Measurements from ENCODE around the gene KIAA2012. TPM values are rescaled to one million over a fixed set of nuclear protein-coding genes. Genes with fewer than 3 reads are reported as not detected.
A peak's percentile ranks its signal among the peaks of the same experiment; 100 is the strongest.

The KIAA2012 gene
- total and polyA plus RNA-seq, 5 donors from 2014 or later, result not detected

DNA sequence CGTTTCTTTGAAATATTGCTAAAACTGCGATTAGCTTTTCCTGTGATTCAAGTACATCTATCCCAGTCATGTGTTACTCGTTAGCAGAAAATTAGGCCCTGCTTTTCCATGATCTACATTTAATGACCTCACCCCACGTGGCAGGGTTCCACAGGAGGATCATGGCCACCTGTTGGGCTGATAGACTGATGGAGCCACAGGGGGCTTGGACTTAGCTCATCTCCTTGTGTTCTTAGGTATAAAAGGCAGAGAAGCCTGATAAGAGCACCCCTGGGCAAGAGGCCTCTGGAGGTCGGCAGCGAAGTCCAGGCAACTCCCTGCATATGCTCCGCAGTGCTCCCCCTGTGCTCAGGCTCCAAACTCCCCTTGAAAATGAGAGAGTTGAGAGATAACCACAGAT, 26.5 kb upstream of the KIAA2012 start:
- no peaks in the 10 kb centered on the region for H3K36me3 ChIP-seq (ENCODE audit: control insufficient read depth, insufficient read depth, low read length)
- Mint-ChIP-seq H3K4me1 (peaks cover 0 to 2% (median 0%) of the 10 kb centered on the region in 4 donors), H3K27ac (no peak overlapping the region), H3K36me3 (no peaks in the 10 kb centered on the region), H3K27me3 (peaks cover 55% of the 10 kb centered on the region), H3K9me3 (no peaks in the 10 kb centered on the region), H3K4me3 (no peak overlapping the region)
- peaks cover 21% of the 10 kb centered on the region for H3K27me3 ChIP-seq (ENCODE audit: control insufficient read depth, insufficient read depth, low read length)
- no peak overlapping the region for H3K4me3 ChIP-seq (ENCODE audit: low read depth, low read length)
- no peak overlapping the region for H3K27ac ChIP-seq (ENCODE audit: insufficient read depth, low read length, poor library complexity, severe bottlenecking)
- DNase-seq (no peak), ATAC-seq (ENCODE audit: low read depth in 2 of 2) (no peak)
- H3K4me1 ChIP-seq (ENCODE audit: control insufficient read depth, insufficient read depth, low read length, poor library complexity, severe bottlenecking), result no peaks in the 10 kb centered on the region
- H3K9me3 ChIP-seq (ENCODE audit: control insufficient read depth in 2 of 2, low read length in 2 of 2), result no peaks in the 10 kb centered on the region

DNA sequence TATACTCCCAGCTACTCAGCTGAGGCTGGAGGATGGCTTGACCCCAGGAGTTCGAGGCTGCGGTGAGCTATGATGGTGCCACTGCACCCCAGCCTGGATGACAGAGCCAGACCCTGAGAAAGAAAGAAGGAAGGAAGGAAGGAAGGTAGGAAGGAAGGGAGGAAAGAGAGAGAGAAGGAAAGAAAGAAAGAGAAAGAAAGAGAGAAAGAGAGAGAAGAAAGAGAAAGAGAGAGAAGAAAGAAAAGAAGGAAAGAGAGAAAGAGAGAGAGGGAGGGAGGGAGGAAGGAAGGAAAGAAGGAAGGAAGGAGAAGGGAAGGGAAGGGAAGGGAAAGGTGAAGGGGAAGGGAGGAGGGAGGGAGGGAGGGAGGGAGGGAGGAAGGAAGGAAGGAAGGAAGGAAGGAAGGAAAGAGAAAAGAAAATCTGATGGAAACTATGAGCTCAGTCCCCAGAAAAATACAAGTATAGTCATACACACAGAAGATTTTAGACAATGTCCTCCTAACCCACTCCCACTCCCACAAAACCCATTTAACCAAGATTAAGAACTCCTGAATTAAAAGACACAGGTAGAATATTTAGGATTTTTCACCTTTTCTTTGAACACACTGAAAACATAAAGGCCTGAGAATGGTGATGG, 23.8 kb upstream of the KIAA2012 start:
- H3K27me3 Mint-ChIP-seq, result peaks cover 37% of the 10 kb centered on the region
- DNase-seq (no peak), ATAC-seq (ENCODE audit: low read depth in 2 of 2) (no peak)
- H3K4me1 ChIP-seq (ENCODE audit: control insufficient read depth, insufficient read depth, low read length, poor library complexity, severe bottlenecking), result no peaks in the 10 kb centered on the region
- H3K27me3 ChIP-seq (ENCODE audit: control insufficient read depth, insufficient read depth, low read length), result peaks cover 17% of the 10 kb centered on the region
- no peak overlapping the region for H3K27ac Mint-ChIP-seq
- no peak overlapping the region for H3K4me3 ChIP-seq (ENCODE audit: low read depth, low read length)
- no peaks in the 10 kb centered on the region for H3K9me3 ChIP-seq (ENCODE audit: control insufficient read depth in 2 of 2, low read length in 2 of 2)
- H3K36me3 ChIP-seq (ENCODE audit: control insufficient read depth, insufficient read depth, low read length), result no peaks in the 10 kb centered on the region
- H3K4me1 Mint-ChIP-seq, result peaks cover 0 to 2% (median 0%) of the 10 kb centered on the region in 4 donors
- H3K4me3 Mint-ChIP-seq, result no peak overlapping the region
- H3K36me3 Mint-ChIP-seq, result no peaks in the 10 kb centered on the region
- H3K9me3 Mint-ChIP-seq, result no peaks in the 10 kb centered on the region
- H3K27ac ChIP-seq (ENCODE audit: insufficient read depth, low read length, poor library complexity, severe bottlenecking), result no peak overlapping the region

DNA sequence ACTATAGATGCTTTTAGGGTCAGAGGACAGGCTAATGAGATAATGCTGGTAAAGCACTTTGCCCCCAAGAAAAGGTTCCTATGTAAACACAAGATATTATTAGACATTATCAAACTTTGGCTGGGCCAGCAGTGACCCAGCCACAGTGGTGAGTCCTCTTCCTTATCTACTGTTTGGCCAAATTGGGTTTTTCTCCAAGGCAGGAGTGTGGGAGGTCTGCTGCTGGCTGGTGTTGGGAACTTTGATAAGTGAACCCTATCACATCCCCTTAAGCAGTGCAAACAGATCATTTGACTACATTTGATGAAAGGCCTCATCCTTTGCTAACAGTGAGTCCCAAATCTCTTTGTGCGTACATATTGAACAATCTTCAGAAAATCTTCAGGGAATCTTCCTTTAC, 23.2 kb upstream of the KIAA2012 start:
- Mint-ChIP-seq H3K27ac (no peak overlapping the region), H3K27me3 (peaks cover 34% of the 10 kb centered on the region), H3K36me3 (no peaks in the 10 kb centered on the region), H3K4me1 (peaks cover 0 to 2% (median 0%) of the 10 kb centered on the region in 4 donors), H3K9me3 (no peaks in the 10 kb centered on the region), H3K4me3 (no peak overlapping the region)
- Histone ChIP-seq H3K27ac (ENCODE audit: insufficient read depth, low read length, poor library complexity, severe bottlenecking) (no peak overlapping the region), H3K36me3 (ENCODE audit: control insufficient read depth, insufficient read depth, low read length) (no peaks in the 10 kb centered on the region), H3K4me3 (ENCODE audit: low read depth, low read length) (no peak overlapping the region), H3K4me1 (ENCODE audit: control insufficient read depth, insufficient read depth, low read length, poor library complexity, severe bottlenecking) (no peaks in the 10 kb centered on the region), H3K9me3 (ENCODE audit: control insufficient read depth in 2 of 2, low read length in 2 of 2) (no peaks in the 10 kb centered on the region), H3K27me3 (ENCODE audit: control insufficient read depth, insufficient read depth, low read length) (peaks cover 16% of the 10 kb centered on the region)
- DNase-seq (no peak), ATAC-seq (ENCODE audit: low read depth in 2 of 2) (no peak)

DNA sequence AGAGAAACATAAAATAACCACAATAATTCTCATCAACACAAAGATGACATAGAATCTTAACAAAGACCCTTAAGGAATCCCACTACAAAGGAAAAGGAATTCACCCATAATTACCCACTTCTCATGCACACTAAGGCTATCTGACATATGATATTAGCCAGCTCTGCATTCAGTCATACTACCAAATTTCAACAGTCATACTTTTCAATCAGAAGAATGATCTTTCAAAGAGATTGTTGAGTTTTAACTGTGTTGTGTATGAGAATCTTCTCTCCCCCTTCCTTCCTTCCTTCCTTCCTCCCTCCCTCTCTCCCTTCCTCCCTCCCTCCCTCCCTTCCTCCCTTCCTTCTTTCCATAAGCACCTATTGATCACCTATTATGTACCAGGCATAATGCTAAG, 22.4 kb upstream of the KIAA2012 start:
- Histone ChIP-seq H3K27ac (ENCODE audit: insufficient read depth, low read length, poor library complexity, severe bottlenecking) (no peak overlapping the region), H3K4me3 (ENCODE audit: low read depth, low read length) (no peak overlapping the region), H3K27me3 (ENCODE audit: control insufficient read depth, insufficient read depth, low read length) (peaks cover 13% of the 10 kb centered on the region), H3K4me1 (ENCODE audit: control insufficient read depth, insufficient read depth, low read length, poor library complexity, severe bottlenecking) (no peaks in the 10 kb centered on the region), H3K36me3 (ENCODE audit: control insufficient read depth, insufficient read depth, low read length) (no peaks in the 10 kb centered on the region), H3K9me3 (ENCODE audit: control insufficient read depth in 2 of 2, low read length in 2 of 2) (no peaks in the 10 kb centered on the region)
- DNase-seq (no peak), ATAC-seq (ENCODE audit: low read depth in 2 of 2) (no peak)
- Mint-ChIP-seq H3K9me3 (no peaks in the 10 kb centered on the region), H3K27me3 (peaks cover 33% of the 10 kb centered on the region), H3K4me1 (peaks cover 0 to 2% (median 0%) of the 10 kb centered on the region in 4 donors), H3K27ac (no peak overlapping the region), H3K36me3 (no peaks in the 10 kb centered on the region), H3K4me3 (no peak overlapping the region)

DNA sequence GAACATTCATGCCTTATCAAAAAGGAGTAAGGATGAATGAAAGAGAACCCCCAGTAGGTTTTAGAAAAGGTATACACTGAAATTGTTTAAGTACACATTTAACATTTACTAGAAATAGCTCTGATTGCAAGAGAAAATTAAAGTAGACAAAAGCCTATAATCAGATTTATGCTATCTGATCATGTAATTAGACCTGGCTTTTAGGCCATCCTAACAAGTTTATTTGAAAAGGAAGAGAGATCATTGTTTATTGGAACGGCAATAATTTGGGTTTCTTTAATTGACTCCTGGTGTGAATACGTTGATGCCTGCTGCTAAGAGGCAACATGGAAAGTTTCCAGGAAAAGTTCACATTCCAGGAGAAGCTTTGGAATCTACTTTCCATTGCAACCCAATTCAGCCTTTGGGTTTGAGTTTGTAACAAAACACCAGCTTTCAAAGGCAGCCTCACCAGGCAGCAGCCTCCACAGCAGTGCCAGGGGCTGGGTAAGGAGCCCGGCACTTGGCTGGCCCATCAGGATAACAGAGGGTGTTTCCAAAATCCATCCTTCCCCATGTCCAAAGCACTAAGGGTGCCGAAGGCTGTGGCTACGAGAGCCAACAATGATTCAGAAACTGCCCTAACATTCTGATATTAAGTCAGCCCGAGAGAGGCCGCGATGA, 21.4 kb upstream of the KIAA2012 start:
- H3K27me3 ChIP-seq (ENCODE audit: control insufficient read depth, insufficient read depth, low read length), result peaks cover 10% of the 10 kb centered on the region
- Mint-ChIP-seq H3K27me3 (peaks cover 38% of the 10 kb centered on the region), H3K9me3 (peaks cover 0 to 1% (median 0%) of the 10 kb centered on the region in 7 donors), H3K36me3 (no peaks in the 10 kb centered on the region), H3K4me1 (no peaks in the 10 kb centered on the region), H3K27ac (no peak overlapping the region), H3K4me3 (no peak overlapping the region)
- H3K27ac ChIP-seq (ENCODE audit: insufficient read depth, low read length, poor library complexity, severe bottlenecking), result no peak overlapping the region
- no peak overlapping the region for H3K4me3 ChIP-seq (ENCODE audit: low read depth, low read length)
- DNase-seq (no peak), ATAC-seq (ENCODE audit: low read depth in 2 of 2) (no peak)
- H3K9me3 ChIP-seq (ENCODE audit: control insufficient read depth in 2 of 2, low read length in 2 of 2), result no peaks in the 10 kb centered on the region
- no peaks in the 10 kb centered on the region for H3K36me3 ChIP-seq (ENCODE audit: control insufficient read depth, insufficient read depth, low read length)
- no peaks in the 10 kb centered on the region for H3K4me1 ChIP-seq (ENCODE audit: control insufficient read depth, insufficient read depth, low read length, poor library complexity, severe bottlenecking)

DNA sequence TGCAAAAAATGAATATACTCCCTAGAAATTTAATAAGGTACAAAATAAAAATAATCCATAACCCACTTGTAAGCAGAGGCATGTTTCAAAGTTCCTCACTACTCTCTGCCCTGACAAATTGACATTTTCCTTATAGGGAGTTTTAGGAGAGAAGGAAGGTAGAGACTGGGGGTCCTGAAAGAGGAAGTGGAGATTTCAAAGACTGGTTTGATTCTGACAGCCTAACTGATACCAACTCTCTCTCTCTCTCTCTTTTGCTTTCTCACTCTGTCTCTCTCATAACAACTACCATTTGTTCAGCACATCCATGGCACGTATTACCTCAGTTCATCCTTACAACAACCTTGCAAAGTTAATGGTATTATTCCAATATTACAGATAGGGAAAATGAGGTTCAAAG, 20.8 kb upstream of the KIAA2012 start:
- peaks cover 0 to 1% (median 0%) of the 10 kb centered on the region in 7 donors for H3K9me3 Mint-ChIP-seq
- H3K9me3 ChIP-seq (ENCODE audit: control insufficient read depth in 2 of 2, low read length in 2 of 2), result no peaks in the 10 kb centered on the region
- H3K27me3 Mint-ChIP-seq, result peaks cover 35% of the 10 kb centered on the region
- ATAC-seq (ENCODE audit: low read depth in 2 of 2) (no peak), DNase-seq (no peak)
- H3K27ac Mint-ChIP-seq, result no peak overlapping the region
- no peak overlapping the region for H3K27ac ChIP-seq (ENCODE audit: insufficient read depth, low read length, poor library complexity, severe bottlenecking)
- no peaks in the 10 kb centered on the region for H3K4me1 Mint-ChIP-seq
- no peak overlapping the region for H3K4me3 Mint-ChIP-seq
- H3K27me3 ChIP-seq (ENCODE audit: control insufficient read depth, insufficient read depth, low read length), result peaks cover 10% of the 10 kb centered on the region
- H3K36me3 Mint-ChIP-seq, result no peaks in the 10 kb centered on the region
- no peaks in the 10 kb centered on the region for H3K4me1 ChIP-seq (ENCODE audit: control insufficient read depth, insufficient read depth, low read length, poor library complexity, severe bottlenecking)
- no peaks in the 10 kb centered on the region for H3K36me3 ChIP-seq (ENCODE audit: control insufficient read depth, insufficient read depth, low read length)
- H3K4me3 ChIP-seq (ENCODE audit: low read depth, low read length), result no peak overlapping the region

DNA sequence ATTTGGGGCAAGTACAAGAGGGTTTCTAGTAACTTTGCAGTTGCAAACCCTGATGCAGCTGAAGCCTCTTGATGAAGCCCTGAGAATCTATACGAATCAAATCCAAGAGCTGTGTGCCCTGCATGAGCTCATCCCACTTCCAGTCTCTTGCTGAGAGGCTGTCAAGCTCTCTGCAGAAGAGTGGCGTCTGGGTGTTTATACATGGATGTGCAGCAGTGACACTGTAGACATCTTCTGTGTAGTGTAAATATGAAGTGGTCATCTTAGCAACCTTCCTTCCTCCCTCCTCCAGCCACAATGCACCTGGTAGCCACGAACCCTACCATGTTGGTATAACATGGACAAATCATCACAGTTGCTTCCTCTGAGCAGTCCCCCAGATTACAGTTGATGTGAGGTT, 18.4 kb upstream of the KIAA2012 start:
- Mint-ChIP-seq H3K27ac (no peak overlapping the region), H3K4me1 (no peaks in the 10 kb centered on the region), H3K27me3 (peaks cover 51% of the 10 kb centered on the region), H3K9me3 (peaks cover 0 to 1% (median 0%) of the 10 kb centered on the region in 7 donors), H3K4me3 (no peak overlapping the region), H3K36me3 (no peaks in the 10 kb centered on the region)
- Histone ChIP-seq H3K27ac (ENCODE audit: insufficient read depth, low read length, poor library complexity, severe bottlenecking) (no peak overlapping the region), H3K9me3 (ENCODE audit: control insufficient read depth in 2 of 2, low read length in 2 of 2) (no peaks in the 10 kb centered on the region), H3K4me3 (ENCODE audit: low read depth, low read length) (no peak overlapping the region), H3K27me3 (ENCODE audit: control insufficient read depth, insufficient read depth, low read length) (peaks cover 11% of the 10 kb centered on the region), H3K4me1 (ENCODE audit: control insufficient read depth, insufficient read depth, low read length, poor library complexity, severe bottlenecking) (no peaks in the 10 kb centered on the region), H3K36me3 (ENCODE audit: control insufficient read depth, insufficient read depth, low read length) (no peaks in the 10 kb centered on the region)
- ATAC-seq (ENCODE audit: low read depth in 2 of 2), result no peak
- no peak for DNase-seq

DNA sequence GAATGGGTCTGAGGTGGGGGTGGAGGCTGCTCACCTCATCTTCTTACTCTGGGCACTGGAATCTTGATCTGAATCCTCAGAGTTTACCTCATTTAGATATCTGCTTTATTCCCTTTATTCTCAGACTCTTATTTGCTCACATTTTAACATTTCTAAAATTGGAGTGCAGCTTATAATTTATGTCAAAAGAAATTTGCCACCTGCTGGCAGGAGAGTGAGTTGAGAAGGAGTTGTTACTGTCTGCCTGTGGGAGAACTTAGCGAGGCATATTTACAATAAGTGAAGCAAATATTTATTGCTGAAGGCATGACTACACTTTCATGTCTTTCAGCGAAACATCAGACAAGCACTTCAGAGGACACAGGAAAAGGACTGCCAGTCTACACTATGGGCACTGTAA, 16.4 kb upstream of the KIAA2012 start:
- Mint-ChIP-seq H3K9me3 (peaks cover 0 to 3% (median 0%) of the 10 kb centered on the region in 7 donors), H3K4me1 (no peaks in the 10 kb centered on the region), H3K27me3 (peaks cover 52% of the 10 kb centered on the region), H3K27ac (no peak overlapping the region), H3K4me3 (no peak overlapping the region), H3K36me3 (no peaks in the 10 kb centered on the region)
- Histone ChIP-seq H3K4me3 (ENCODE audit: low read depth, low read length) (no peak overlapping the region), H3K4me1 (ENCODE audit: control insufficient read depth, insufficient read depth, low read length, poor library complexity, severe bottlenecking) (no peaks in the 10 kb centered on the region), H3K9me3 (ENCODE audit: control insufficient read depth in 2 of 2, low read length in 2 of 2) (no peaks in the 10 kb centered on the region), H3K36me3 (ENCODE audit: control insufficient read depth, insufficient read depth, low read length) (no peaks in the 10 kb centered on the region), H3K27me3 (ENCODE audit: control insufficient read depth, insufficient read depth, low read length) (peaks cover 10% of the 10 kb centered on the region), H3K27ac (ENCODE audit: insufficient read depth, low read length, poor library complexity, severe bottlenecking) (no peak overlapping the region)
- peak in 1 of 3 donors; percentile 8 for DNase-seq
- ATAC-seq (ENCODE audit: low read depth in 2 of 2), result no peak

Measured in CD4-positive, CD25-positive, alpha-beta regulatory T cell (primary cell).